ENCODE measurements around the gene PLD1. TPM values are rescaled to one million over a fixed set of nuclear protein-coding genes. Genes with fewer than 3 reads are reported as not detected.
"Not testable (repeated sequence)": the region's sequence is repeated elsewhere in the genome, so short reads cannot be mapped to it uniquely, and the experiment has no call there.

Gene PLD1
- total RNA-seq, 2 experiments from 2014 or later, result 2.0 to 3.4 TPM

- CTCF ChIA-PET, result interaction anchor here (1.4 kb wide), 1 partner anchor 15 kb away, joined by 8 read pairs; no protein-coding TSS in a partner anchor
- Mint-ChIP-seq H3K27me3 (peaks cover 28% of the 10 kb centered on the region), H3K27ac (no peak overlapping the region), H3K4me3 (no peak overlapping the region), H3K9me3 (ENCODE audit: low read depth) (no peaks in the 10 kb centered on the region), H3K36me3 (no peaks in the 10 kb centered on the region), H3K4me1 (no peaks in the 10 kb centered on the region)
- DNase-seq (no peak), ATAC-seq (no peak)
These were observed 52.8 kb downstream of the PLD1 start for GRCh38 chr3:171757361-171758034.

GRCh38 chr3:171755656-171756055 lies 54.6 kb downstream of the PLD1 start:
- no peaks in the 10 kb centered on the region for H3K36me3 Mint-ChIP-seq
- DNase-seq (no peak), ATAC-seq (no peak)
- no peaks in the 10 kb centered on the region for H3K9me3 Mint-ChIP-seq (ENCODE audit: low read depth)
- no peak overlapping the region for H3K27ac Mint-ChIP-seq
- H3K27me3 Mint-ChIP-seq, result peaks cover 22% of the 10 kb centered on the region
- no peak overlapping the region for H3K4me3 Mint-ChIP-seq
- no peaks in the 10 kb centered on the region for H3K4me1 Mint-ChIP-seq
- CTCF ChIA-PET, result no interaction called here

GRCh38 chr3:171755015-171755589 lies 55.2 kb downstream of the PLD1 start:
- H3K9me3 Mint-ChIP-seq (ENCODE audit: low read depth), result no peaks in the 10 kb centered on the region
- CTCF ChIA-PET, result no interaction called here
- H3K27ac Mint-ChIP-seq, result no peak overlapping the region
- ATAC-seq (no peak), DNase-seq (no peak)
- H3K27me3 Mint-ChIP-seq, result peaks cover 19% of the 10 kb centered on the region
- no peaks in the 10 kb centered on the region for H3K4me1 Mint-ChIP-seq
- no peak overlapping the region for H3K4me3 Mint-ChIP-seq
- no peaks in the 10 kb centered on the region for H3K36me3 Mint-ChIP-seq

- Mint-ChIP-seq H3K4me1 (no peaks in the 10 kb centered on the region), H3K36me3 (no peaks in the 10 kb centered on the region)
- CTCF ChIA-PET, result no interaction called here
These were observed 56.4 kb downstream of the PLD1 start for GRCh38 chr3:171753665-171754408.

GRCh38 chr3:171753025-171753472 lies 57.2 kb downstream of the PLD1 start:
- DNase-seq (no peak), ATAC-seq (no peak)
- Mint-ChIP-seq H3K36me3 (no peaks in the 10 kb centered on the region), H3K9me3 (ENCODE audit: low read depth) (no peaks in the 10 kb centered on the region), H3K4me3 (no peak overlapping the region), H3K27ac (no peak overlapping the region), H3K4me1 (no peaks in the 10 kb centered on the region), H3K27me3 (peaks cover 25% of the 10 kb centered on the region)
- CTCF ChIA-PET, result no interaction called here

More at GRCh38 chr3:171753665-171754408, 56.4 kb downstream of the PLD1 start:
- Mint-ChIP-seq H3K4me3 (no peak overlapping the region), H3K27me3 (peaks cover 26% of the 10 kb centered on the region), H3K27ac (no peak overlapping the region), H3K9me3 (ENCODE audit: low read depth) (no peaks in the 10 kb centered on the region)
- ATAC-seq (no peak), DNase-seq (no peak)

GRCh38 chr3:171752329-171752728 lies 58.0 kb downstream of the PLD1 start:
- CTCF ChIA-PET, result interaction anchor here (1.2 kb wide), 1 partner anchor 20 kb away, joined by 4 read pairs; no protein-coding TSS in a partner anchor
- Mint-ChIP-seq H3K4me1 (no peaks in the 10 kb centered on the region), H3K27ac (no peak overlapping the region), H3K36me3 (no peaks in the 10 kb centered on the region), H3K4me3 (no peak overlapping the region), H3K27me3 (peaks cover 25% of the 10 kb centered on the region), H3K9me3 (ENCODE audit: low read depth) (no peaks in the 10 kb centered on the region)
- ATAC-seq, result no peak
- no peak for DNase-seq

- Mint-ChIP-seq H3K9me3 (ENCODE audit: low read depth) (no peaks in the 10 kb centered on the region), H3K27ac (no peak overlapping the region), H3K27me3 (peaks cover 29% of the 10 kb centered on the region), H3K4me3 (no peak overlapping the region), H3K36me3 (no peaks in the 10 kb centered on the region), H3K4me1 (no peaks in the 10 kb centered on the region)
- ATAC-seq, result no peak
- no peak for DNase-seq
- CTCF ChIA-PET, result no interaction called here
These were observed 61.2 kb downstream of the PLD1 start for GRCh38 chr3:171749124-171749523.

- no peaks in the 10 kb centered on the region for H3K9me3 Mint-ChIP-seq (ENCODE audit: low read depth)
- peaks cover 33% of the 10 kb centered on the region for H3K27me3 Mint-ChIP-seq
- CTCF ChIA-PET, result no interaction called here
- no peaks in the 10 kb centered on the region for H3K4me1 Mint-ChIP-seq
- no peak overlapping the region for H3K4me3 Mint-ChIP-seq
- ATAC-seq, result no peak
- H3K36me3 Mint-ChIP-seq, result no peaks in the 10 kb centered on the region
- no peak overlapping the region for H3K27ac Mint-ChIP-seq
- no peak for DNase-seq
These were observed 62.0 kb downstream of the PLD1 start for GRCh38 chr3:171748064-171748924.

- CTCF ChIA-PET, result no interaction called here
- no peak overlapping the region for H3K27ac Mint-ChIP-seq
- ATAC-seq (no peak), DNase-seq (no peak)
- no peaks in the 10 kb centered on the region for H3K36me3 Mint-ChIP-seq
- H3K4me1 Mint-ChIP-seq, result no peaks in the 10 kb centered on the region
- peaks cover 36% of the 10 kb centered on the region for H3K27me3 Mint-ChIP-seq
- no peaks in the 10 kb centered on the region for H3K9me3 Mint-ChIP-seq (ENCODE audit: low read depth)
- no peak overlapping the region for H3K4me3 Mint-ChIP-seq
These were observed 62.9 kb downstream of the PLD1 start for GRCh38 chr3:171747223-171747920.

GRCh38 chr3:171746320-171747222 lies 63.7 kb downstream of the PLD1 start:
- CTCF ChIA-PET, result interaction anchor here (0.9 kb wide), 1 partner anchor 26 kb away, joined by 3 read pairs; no protein-coding TSS in a partner anchor

GRCh38 chr3:171745577-171746319 lies 64.5 kb downstream of the PLD1 start:
- DNase-seq (no peak), ATAC-seq (no peak)
- no peaks in the 10 kb centered on the region for H3K9me3 Mint-ChIP-seq (ENCODE audit: low read depth)
- CTCF ChIA-PET, result interaction anchor here (0.9 kb wide), 1 partner anchor 27 kb away, joined by 3 read pairs; no protein-coding TSS in a partner anchor
- H3K4me1 Mint-ChIP-seq, result no peaks in the 10 kb centered on the region
- H3K4me3 Mint-ChIP-seq, result no peak overlapping the region
- no peak overlapping the region for H3K27ac Mint-ChIP-seq
- H3K27me3 Mint-ChIP-seq, result peaks cover 38% of the 10 kb centered on the region
- H3K36me3 Mint-ChIP-seq, result no peaks in the 10 kb centered on the region

More at GRCh38 chr3:171746320-171747222, 63.7 kb downstream of the PLD1 start:
- not testable (repeated sequence) for DNase-seq; H3K9me3 Mint-ChIP-seq (ENCODE audit: low read depth); H3K36me3 Mint-ChIP-seq; H3K4me3 Mint-ChIP-seq; ATAC-seq; H3K27ac Mint-ChIP-seq; H3K4me1 Mint-ChIP-seq
- H3K27me3 Mint-ChIP-seq, result peaks cover 35% of the 10 kb centered on the region
